ENCODE measurements around the gene GMPPA. TPM values are rescaled to one million over a fixed set of nuclear protein-coding genes. Genes with fewer than 3 reads are reported as not detected.
A peak's percentile ranks its signal among the peaks of the same experiment; 100 is the strongest.

The GMPPA gene
- total RNA-seq, 1 experiment from 2014 or later, result 81.6 TPM

DNA sequence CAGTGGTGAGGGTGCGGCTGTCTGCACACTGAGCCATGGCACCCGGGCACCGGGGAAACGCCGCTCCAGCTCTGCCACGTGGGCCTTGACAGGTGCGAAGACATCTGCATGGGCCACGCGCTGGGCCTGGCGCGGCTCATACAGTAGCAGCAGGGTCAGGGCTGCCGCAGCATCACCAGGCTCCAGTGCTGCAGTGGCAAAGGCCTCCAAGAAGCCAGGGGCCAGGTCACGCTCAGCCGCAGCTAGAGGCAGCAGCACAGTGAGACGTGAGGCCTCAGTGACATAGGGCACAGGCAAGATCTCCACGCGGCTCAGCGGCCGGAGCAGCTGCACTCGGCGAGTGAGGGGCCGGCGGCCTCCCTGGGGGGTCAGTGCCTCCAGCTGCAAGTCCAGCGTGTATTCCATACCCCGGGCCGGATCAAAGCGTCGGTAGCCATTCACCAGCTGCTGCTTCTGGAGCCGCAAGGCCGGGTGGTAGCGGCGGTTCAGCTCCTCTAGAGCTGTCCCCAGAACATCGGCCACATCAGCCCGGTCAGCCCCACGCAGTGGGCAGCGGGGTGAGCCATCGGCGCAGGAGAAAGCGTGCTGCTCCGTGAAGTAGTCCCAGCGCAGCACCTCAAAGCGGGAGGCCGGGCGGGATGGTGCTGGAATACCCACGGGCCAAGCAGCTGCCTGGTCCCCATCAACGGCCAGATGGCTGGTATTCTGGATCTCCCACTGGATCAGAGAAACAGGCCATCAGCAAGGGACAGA is 41.4 kb downstream of the GMPPA start:
- no peak for DNase-seq (ENCODE audit: low read depth)

DNA sequence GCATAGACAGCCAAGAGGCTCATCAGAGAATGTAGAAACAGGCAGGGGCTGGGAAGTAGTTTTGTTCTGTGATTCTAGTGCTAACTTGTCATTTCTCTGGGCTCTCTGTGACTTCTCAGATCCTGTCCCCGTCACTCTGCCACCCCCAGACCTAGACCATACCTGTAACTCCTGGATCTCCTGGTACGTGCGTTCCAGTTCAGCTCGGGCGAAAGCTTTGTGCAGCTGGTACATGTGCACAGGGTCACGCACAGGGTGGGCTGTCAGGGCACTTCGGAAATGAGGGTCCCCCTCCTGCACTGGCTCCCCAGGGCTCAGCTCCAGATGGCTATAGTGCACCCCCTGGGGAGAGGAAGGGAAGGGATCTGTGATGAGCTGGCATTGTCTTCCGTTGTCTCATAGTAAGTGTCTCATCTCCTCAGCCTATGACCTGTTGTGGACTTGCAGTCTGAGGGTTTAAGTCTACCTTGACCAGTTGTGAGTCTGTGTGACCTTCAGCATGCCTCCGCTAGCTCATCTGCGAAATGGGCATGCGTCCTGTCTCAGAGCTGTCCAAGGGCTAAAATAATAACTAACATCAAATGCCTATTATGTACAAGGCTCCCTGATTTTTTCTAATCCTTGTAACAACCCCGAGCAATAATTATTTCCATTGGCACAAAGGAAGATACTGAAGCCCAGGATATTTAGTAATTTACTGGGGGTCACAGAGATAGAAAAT is 42.3 kb downstream of the GMPPA start:
- DNase-seq (ENCODE audit: low read depth), result no peak

DNA sequence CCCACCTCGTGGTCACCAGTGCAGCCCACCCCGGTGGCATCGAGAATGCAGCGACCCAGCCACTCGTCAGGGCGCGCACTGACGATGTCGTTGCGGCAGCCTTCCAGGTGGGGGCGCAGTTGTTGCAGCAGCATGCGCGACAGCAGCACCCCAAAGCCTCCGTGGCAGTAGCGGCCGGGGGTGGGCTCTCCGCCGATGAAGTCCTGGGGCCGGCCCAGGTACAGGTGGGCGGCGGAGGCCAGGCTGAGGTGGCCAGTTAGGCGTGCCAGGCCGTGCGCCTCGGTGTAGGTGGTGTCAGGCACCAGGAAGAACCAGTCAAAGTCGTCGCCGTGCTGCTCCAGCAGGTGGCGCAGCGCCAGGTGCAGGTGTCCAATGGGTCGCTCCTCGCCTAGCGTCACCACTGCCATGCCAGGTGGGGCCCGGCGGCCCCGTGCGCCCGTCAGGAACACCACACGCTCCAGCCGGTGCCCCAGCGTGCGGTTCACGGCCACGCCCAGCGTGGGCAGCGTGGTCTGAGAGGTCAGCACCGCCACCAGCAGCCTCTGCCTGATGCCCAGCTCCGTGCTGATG is 43.0 kb downstream of the GMPPA start:
- DNase-seq (ENCODE audit: low read depth), result no peak

DNA sequence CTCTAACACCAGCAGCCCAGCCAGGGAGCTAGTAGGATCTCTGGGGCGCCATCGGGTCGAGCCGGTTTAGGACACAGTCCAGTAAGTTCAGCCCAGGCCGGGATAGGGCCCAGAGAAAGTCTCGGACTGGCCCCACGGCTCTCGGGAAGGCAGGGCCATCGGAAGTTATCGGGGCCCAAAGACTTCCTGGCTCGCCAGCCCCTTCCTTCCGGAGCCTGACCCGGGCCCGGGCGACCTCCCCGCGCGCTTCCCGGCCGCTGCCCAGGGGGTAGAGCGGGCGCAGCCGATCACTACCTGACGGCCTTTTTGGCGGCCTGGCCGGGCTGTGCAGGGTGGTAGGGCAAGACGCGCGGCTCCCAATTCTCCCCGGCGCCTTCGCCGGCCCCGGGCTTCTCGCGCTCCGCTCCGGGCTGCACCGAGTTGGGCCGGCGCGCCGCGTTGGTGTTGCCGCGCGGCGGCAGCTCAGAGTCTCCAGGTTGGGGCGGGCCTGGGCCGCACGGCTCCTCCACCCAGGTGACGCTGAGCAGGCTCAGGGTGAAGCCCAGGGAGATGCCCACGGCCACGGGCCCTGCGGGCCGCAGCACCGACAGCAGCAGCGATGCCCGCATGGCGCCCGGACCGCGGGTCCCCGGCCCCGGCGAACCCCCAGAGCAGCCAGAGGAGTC is 44.4 kb downstream of the GMPPA start:
- peak; percentile 51 for DNase-seq (ENCODE audit: low read depth)

DNA sequence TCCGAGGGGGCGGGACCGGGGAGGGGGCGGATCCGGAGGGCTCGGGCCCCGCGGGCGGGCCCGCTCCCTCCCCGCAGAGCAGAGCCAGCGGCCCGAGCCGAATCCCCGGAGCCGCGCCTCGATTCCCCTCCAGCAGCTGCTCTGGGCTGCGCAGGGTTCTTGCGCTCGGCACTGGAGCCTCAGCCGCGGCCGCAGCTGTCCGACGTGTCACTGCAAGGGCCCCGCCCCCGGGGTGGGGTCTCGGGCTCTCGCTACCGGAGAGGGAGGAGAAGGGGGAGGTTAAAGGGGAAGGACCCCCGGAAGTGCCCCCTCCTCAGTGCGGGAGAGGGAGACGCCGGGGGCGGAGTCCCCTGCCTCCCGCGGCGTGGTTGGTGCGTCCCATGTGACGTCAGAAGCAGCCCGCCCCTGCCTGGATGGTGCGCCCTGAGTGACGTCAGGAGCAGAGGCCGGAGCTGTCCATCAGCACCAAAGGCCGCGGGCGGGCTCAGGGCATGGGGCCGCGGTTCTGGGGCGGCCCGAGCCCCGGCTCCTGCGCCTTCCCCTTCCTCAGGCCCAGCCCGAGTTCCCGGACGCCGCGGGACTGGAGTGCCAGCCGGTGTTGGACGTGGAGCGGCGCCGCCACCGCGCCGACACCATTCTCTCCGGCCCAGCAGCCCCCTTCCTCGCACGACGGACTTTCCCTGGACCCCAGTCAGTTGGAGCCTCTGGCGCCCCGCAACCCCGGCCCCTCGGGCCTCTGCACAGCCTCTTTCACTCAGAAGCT is 45.1 kb downstream of the GMPPA start, which contains the start of the genes CHPF and TMEM198:
Gene CHPF, minus strand, starts transcription at position 214 of the 763 bp plus-strand sequence. CDS start 271 bp downstream, outside the sequence.
Gene TMEM198, plus strand, starts transcription at position 433 of the 763 bp plus-strand sequence. CDS start 700 bp downstream, outside the sequence.
- DNase-seq (ENCODE audit: low read depth), result peak; percentile 97

DNA sequence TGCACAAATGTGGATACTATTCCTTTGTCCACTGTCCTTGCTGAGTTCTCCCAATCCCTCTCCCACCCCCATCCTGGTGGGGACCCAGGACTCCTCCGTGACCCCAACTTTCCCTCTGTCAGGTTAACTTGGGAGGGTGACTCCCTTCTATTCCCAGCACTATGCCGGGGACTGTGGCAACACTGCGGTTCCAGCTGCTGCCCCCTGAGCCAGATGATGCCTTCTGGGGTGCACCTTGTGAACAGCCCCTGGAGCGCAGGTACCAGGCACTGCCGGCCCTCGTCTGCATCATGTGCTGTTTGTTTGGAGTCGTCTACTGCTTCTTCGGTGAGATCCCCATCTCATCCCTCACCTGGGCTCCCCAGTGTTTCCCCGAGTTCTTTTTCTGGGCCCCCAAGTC is 45.9 kb downstream of the GMPPA start:
- no peak for DNase-seq (ENCODE audit: low read depth)

DNA sequence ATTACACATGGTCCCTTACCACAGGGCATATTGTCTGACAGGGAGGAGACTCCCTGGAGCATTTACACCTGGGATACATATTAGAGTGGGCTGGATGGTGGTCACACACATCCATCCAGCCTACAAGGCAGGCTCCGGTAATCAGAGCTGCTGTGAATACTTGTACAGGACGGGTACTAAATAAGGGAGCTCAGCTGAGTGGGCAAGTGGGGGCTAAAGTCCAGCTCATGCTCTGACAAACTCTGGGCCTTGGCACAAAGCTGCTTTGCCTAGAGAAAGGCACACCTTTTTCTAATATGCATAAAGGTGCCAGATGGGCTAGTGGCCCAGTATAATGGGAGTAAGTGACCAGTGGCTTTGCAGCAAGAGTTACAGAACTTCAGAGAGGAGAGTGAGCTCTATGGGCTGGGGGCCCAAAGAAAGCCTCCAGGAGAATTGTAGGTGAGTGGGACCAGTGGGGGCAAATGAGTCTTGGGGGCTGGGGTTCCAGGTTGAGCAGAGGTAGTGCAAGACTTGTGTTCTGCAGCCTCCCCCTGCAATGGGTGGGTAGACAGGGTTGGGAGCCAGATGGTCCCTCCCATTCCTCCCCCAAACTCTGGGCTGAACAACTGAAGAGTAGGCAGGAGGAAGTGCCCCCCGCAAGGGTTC is 46.7 kb downstream of the GMPPA start:
- DNase-seq (ENCODE audit: low read depth), result no peak

DNA sequence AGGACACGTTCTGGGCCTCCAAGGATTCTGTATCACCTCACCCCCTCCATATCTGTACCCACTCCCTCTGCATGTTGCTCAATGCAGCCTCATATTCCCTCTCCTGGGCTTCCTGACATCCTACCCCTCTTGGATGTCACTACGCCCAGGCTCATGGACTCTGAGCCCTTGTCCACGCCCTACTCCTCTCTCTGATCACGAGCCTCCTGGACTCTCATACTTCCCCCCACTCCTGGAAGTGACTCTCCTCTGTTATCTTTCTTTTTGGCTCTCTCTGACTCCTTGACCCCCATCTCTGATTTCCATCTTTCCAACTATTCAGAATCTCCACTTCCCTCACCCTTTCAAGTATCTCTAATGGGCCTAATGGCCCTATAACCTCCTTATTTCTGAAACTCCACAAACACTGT is 47.3 kb downstream of the GMPPA start:
- no peak for DNase-seq (ENCODE audit: low read depth)

DNA sequence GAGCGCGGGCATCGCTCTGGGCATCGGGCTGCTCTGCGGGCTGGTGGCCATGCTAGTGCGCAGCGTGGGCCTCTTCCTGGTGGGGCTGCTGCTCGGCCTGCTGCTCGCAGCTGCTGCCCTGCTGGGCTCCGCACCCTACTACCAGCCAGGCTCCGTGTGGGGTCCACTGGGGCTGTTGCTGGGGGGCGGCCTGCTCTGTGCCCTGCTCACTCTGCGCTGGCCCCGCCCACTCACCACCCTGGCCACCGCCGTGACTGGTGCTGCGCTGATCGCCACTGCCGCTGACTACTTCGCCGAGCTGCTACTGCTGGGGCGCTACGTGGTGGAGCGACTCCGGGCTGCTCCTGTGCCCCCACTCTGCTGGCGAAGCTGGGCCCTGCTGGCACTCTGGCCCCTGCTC is 48.9 kb downstream of the GMPPA start:
- DNase-seq (ENCODE audit: low read depth), result no peak

DNA sequence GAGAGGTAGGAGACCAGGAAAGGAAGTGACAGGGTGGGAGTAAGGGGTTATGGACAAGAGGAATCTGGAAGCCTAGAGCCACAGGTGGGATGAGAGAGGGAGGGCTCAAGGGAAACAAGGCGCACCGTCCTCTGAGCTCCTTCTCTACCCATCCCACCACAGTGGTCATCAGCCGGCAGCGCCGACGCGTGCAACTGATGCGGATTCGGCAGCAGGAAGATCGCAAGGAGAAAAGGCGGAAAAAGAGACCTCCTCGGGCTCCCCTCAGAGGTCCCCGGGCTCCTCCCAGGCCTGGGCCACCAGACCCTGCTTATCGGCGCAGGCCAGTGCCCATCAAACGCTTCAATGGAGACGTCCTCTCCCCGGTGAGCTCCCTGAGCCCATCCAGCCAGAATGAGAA is 50.3 kb downstream of the GMPPA start:
- DNase-seq (ENCODE audit: low read depth), result no peak

DNA sequence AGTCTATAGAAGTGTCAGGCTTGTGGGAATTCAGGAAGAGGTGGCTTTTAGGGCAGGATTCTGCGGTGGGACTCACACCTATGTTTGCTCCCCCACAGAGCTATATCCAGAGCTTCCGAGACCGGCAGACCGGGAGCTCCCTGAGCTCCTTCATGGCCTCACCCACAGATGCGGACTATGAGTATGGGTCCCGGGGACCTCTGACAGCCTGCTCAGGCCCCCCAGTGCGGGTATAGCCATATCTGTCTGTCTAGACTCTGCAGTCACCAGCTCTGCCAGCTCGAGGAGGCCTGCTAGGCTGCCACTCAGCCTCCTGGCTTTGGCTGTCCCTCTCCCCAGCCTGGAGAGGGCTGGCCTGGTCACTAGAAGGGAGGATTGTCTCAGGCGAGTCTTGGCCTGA is 50.9 kb downstream of the GMPPA start:
- no peak for DNase-seq (ENCODE audit: low read depth)

DNA sequence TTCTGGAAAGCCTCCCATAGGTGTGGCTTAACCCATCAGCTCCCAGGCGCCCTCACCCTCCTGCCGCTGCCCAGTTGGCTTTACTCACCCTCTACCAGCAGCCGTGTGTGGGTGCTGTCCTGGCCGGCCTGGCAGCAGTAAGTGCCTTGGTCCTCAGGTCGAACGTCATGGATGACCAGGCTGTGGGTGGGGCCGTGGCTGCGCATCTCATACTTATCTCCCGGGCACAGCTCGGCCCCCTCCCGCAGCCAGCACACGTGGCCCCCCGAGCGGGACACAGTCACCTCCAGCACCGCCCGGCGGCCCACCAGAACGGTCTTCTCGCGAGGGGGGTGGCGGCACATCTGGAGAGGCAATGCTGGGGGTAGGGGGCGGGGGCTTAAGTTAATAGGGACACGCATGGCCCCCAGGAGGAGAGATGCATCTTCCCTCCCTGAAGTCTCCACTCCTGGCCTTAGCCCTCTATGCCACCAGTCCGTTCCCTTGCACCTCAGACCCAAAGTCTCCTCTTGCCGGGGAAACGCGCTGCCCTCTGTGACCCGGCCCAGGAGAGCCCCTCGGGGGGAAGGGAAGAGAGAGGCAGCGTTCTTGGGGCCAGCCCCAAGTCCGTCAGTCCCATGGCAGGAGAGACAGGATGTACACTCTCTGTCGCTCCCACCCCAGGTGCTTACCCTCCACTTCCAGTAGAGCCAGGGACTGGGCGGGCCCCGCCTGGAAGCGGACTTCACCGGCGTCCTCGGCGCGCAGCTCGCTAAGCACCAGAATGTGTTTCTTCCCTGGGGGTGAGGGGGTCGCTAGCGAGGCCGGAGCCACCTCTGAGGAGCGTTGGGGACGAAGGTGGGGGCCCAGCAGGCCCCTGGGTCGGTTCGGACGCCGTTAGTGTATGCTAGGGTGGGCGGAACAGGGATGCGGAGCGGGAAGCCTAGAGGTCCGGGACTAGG is 53.0 kb downstream of the GMPPA start:
- peak; percentile 22 for DNase-seq (ENCODE audit: low read depth)

DNA sequence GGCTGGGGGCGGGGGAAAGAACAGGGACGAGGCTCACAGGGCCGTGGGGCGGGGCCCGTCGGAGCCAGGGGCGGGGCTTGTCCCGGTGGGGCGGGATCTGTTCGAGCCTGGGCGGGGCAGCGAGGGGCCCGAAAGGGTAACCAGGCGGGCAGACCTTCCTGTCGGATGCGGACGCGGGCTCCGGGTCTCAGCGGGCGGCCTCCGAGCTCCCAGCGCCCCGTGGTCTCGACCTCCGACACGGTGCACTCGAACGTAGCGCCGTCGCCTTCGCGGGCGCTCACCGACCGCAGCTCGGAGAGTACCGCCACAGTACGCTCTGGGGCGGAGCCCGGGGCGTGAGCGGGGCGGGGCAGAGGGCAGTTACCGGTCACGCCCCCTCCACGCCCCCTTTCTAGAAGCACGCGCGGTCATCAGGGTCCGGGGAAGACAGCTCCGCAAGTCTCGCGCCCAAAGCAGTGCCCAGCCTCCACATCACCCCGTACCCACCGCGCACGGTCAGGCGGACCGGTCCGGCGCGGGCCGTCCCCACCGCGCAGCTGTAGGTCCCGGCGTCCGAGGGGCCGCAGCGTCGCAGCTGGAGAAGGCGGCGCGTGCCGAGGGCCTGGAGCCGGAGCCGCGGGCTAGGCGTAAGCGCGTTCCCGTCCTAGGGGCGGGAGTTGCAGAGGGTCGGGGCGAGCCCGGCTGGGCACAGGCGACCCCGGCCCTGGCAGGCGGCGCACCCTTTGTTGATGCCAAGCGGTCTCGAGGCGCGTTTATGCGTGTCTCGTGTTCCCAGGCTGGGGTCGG is 53.9 kb downstream of the GMPPA start:
- DNase-seq (ENCODE audit: low read depth), result peak; percentile 74

DNA sequence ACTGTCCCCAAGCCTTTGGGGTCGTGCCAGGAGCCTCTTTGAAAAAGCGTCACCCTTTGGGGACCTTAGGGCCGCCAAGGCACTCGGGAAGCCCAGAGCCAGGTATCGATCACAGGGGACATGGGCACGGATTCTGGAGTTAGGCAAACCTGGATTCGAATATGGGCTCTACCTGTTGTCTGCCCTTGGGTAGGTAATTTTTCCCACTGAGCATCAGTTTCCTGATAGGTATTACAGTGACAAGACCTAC is 54.4 kb downstream of the GMPPA start:
- no peak for DNase-seq (ENCODE audit: low read depth)

DNA sequence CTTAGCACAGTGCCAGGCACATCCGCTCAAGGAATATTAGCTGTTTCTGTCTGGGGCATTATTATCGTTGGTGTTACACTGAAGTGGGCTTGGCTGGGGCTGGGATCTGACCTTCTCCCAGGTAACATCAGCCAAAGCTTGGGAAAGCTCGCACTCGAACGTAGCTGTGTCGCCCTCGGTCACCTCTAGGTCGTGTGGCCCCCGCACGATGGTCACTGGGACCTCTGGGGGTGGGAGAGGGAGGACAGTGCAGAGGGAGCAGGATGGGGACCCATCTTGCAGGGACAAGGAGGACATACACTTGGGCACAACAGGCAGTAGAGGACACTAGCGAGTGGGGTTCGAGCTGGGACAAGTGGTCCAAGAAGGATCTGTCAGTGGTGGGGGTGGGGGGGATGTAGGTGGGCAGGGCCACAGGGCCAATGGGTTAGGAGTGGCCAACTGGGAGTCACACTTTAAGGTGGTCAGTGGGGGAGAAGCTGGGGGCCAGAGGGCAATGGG is 54.8 kb downstream of the GMPPA start:
- DNase-seq (ENCODE audit: low read depth), result no peak

DNA sequence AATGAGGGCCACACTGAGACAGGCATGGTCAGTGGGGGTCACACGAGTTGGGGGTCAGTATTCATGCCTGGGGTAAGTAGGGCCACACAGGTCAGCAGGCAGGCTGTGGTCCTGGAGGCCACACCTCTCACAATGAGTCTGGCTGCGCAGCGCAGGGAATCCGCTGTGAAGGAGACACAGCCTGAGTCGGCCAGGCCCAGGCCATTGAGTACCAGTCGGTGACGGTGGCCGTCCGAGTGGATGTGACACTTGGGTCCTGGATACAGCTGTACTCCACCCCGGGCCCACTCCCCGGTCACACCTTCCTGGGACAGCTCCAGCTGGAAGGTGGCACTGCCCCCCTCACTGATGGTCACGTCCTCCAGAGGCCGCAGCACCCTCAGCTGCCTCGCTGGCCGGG is 55.7 kb downstream of the GMPPA start:
- no peak for DNase-seq (ENCODE audit: low read depth)

DNA sequence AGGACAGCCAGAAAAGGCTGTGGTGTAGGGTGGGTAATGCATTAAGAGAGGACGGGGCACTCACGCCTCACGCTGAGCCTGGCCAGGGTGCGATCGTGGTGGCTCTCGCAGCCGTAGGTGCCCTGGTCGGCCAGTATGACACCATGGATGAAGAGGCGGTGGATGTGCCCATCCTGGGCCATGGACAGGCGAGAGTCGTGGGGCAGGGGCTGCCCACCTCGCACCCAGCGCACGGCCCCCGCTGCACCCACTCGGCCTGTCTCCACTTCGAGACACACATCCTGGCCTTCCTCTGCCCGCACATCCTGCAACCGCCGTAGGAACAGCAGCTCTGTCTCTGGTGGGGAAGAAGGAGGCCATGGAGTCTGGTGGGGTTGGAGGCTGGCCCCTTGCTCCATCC is 57.3 kb downstream of the GMPPA start:
- DNase-seq (ENCODE audit: low read depth), result no peak

DNA sequence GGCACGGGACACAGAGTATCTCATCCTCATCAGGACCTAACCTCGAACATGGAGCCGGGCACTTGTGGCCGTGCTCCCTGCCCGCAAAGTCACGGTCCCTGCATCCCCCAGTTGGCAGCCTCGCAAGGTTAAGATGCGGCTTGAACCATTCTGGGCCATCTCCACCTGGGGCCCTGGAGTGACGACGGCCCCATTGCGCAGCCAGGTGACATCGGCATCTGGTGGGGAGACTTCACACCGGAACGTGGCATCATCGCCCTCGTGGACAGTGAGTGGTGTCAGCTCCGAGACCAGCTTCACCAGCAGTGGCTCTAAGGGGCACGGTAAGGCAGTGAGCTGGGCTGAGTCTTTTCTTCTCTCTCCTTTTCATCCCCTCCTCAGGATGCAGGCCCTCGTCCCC is 57.7 kb downstream of the GMPPA start:
- no peak for DNase-seq (ENCODE audit: low read depth)
